Nephron (organoid): ENCODE measurements around the gene UTP4.

ENCODE experiments used
- H3K27ac Mint-ChIP-seq, 3 experiments: 2 replicates each; pipeline ENCODE4 v1.8.0; 2020; ENCODE audit warnings: mixed read lengths in 3 of 3, mild to moderate bottlenecking in 2 of 3, moderate library complexity in 1 of 3
- H3K27me3 Mint-ChIP-seq: 2 replicates; pipeline ENCODE4 v1.8.0; 2021; ENCODE audit warnings: low read depth, mild to moderate bottlenecking, moderate library complexity, mixed read lengths
- H3K36me3 Mint-ChIP-seq: 2 replicates; pipeline ENCODE4 v1.8.0; 2020; ENCODE audit warnings: low read depth, mixed read lengths
- H3K4me1 Mint-ChIP-seq: 2 replicates; pipeline ENCODE4 v1.8.0; 2020; ENCODE audit warnings: mixed read lengths
- H3K4me3 Mint-ChIP-seq, 3 experiments: 2 replicates each; pipeline ENCODE4 v1.8.0; 2020; ENCODE audit warnings: mild to moderate bottlenecking in 3 of 3, mixed read lengths in 3 of 3, moderate library complexity in 2 of 3
- H3K9me3 Mint-ChIP-seq: 2 replicates; pipeline ENCODE4 v1.8.0; 2020; ENCODE audit warnings: mixed read lengths
- TF ChIP-seq, protein P1 (sequence below), 3 experiments: fragments of 200-600 bp; sonication (generic); IDR thresholded peaks; one replicate each; pipeline ENCODE4 v1.5.0; 2021; ENCODE audit warnings: antibody characterized with exemption in 3 of 3; ENCODE audit not compliant: unreplicated experiment in 3 of 3

Gene UTP4

GRCh38 chr16:69195369-69196029 lies 63.0 kb downstream of the UTP4 start:
- Mint-ChIP-seq H3K27me3 (no peaks in the 10 kb centered on the region), H3K9me3 (no peaks in the 10 kb centered on the region), H3K27ac (no peak overlapping the region), H3K4me1 (peaks cover 53% of the 10 kb centered on the region), H3K36me3 (peaks cover 6% of the 10 kb centered on the region), H3K4me3 (no peak overlapping the region)
- TF ChIP-seq, protein P1, sequence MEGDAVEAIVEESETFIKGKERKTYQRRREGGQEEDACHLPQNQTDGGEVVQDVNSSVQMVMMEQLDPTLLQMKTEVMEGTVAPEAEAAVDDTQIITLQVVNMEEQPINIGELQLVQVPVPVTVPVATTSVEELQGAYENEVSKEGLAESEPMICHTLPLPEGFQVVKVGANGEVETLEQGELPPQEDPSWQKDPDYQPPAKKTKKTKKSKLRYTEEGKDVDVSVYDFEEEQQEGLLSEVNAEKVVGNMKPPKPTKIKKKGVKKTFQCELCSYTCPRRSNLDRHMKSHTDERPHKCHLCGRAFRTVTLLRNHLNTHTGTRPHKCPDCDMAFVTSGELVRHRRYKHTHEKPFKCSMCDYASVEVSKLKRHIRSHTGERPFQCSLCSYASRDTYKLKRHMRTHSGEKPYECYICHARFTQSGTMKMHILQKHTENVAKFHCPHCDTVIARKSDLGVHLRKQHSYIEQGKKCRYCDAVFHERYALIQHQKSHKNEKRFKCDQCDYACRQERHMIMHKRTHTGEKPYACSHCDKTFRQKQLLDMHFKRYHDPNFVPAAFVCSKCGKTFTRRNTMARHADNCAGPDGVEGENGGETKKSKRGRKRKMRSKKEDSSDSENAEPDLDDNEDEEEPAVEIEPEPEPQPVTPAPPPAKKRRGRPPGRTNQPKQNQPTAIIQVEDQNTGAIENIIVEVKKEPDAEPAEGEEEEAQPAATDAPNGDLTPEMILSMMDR (IDR thresholded peaks at IDR 0.05; ENCODE audit: unreplicated experiment in 3 of 3): no peak

- Mint-ChIP-seq H3K9me3 (no peaks in the 10 kb centered on the region), H3K4me3 (no peak overlapping the region), H3K27ac (peak overlapping the region in 1 of 3 experiments; percentile 64), H3K36me3 (no peaks in the 10 kb centered on the region), H3K4me1 (peaks cover 54% of the 10 kb centered on the region), H3K27me3 (no peaks in the 10 kb centered on the region)
- TF ChIP-seq, protein P1 (IDR thresholded peaks at IDR 0.05; ENCODE audit: unreplicated experiment in 3 of 3): no peak
Observed at GRCh38 chr16:69197573-69197972, 65.1 kb downstream of the UTP4 start.

DNA sequence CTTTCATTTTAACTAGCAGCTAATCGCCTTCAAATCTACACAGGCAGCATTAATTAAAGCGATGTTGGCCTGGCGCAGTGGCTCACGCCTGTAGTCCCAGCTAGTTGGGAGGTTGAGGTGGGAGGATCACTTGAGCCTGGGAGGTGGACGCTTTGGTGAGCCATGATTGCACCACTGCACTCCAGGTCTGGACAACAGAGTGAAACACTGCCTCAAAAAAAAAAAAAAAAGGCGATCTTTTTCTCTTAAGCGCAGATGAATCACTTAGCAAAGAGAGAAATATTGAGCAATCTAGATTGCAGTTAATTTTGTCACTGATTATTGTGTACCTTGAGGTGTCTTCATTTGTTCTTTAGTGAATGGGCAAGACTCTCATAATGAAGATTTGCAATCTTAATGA lies 66.9 kb downstream of the UTP4 start:
- no peak overlapping the region for H3K4me3 Mint-ChIP-seq
- TF ChIP-seq, protein P1 (IDR thresholded peaks at IDR 0.05; ENCODE audit: unreplicated experiment in 3 of 3): no peak
- H3K4me1 Mint-ChIP-seq: peaks cover 46% of the 10 kb centered on the region
- H3K27me3 Mint-ChIP-seq: no peaks in the 10 kb centered on the region
- H3K36me3 Mint-ChIP-seq: no peaks in the 10 kb centered on the region
- H3K9me3 Mint-ChIP-seq: no peaks in the 10 kb centered on the region
- peak overlapping the region in 2 of 3 experiments; percentile 21 to 31 for H3K27ac Mint-ChIP-seq

GRCh38 chr16:69201291-69201690 lies 68.8 kb downstream of the UTP4 start:
- TF ChIP-seq, protein P1 (IDR thresholded peaks at IDR 0.05; ENCODE audit: unreplicated experiment in 3 of 3): no peak
- Mint-ChIP-seq H3K4me1 (peaks cover 48% of the 10 kb centered on the region), H3K27ac (peak overlapping the region in 1 of 3 experiments; percentile 67), H3K4me3 (no peak overlapping the region), H3K36me3 (peaks cover 4% of the 10 kb centered on the region), H3K27me3 (no peaks in the 10 kb centered on the region), H3K9me3 (no peaks in the 10 kb centered on the region)

GRCh38 chr16:69201787-69202186 lies 69.3 kb downstream of the UTP4 start:
- Mint-ChIP-seq H3K27ac (peak overlapping the region; percentile 2 to 67 (median 36)), H3K9me3 (no peaks in the 10 kb centered on the region), H3K4me3 (no peak overlapping the region)

More at GRCh38 chr16:69201787-69202186, 69.3 kb downstream of the UTP4 start:
- peaks cover 46% of the 10 kb centered on the region for H3K4me1 Mint-ChIP-seq
- TF ChIP-seq, protein P1 (IDR thresholded peaks at IDR 0.05; ENCODE audit: unreplicated experiment in 3 of 3): no peak
- H3K36me3 Mint-ChIP-seq: peaks cover 4% of the 10 kb centered on the region
- H3K27me3 Mint-ChIP-seq: no peaks in the 10 kb centered on the region
